ENCODE data around the gene FIBCD1. TPM values are rescaled to one million over a fixed set of nuclear protein-coding genes. Genes with fewer than 3 reads are reported as not detected.

The FIBCD1 gene
- total RNA-seq, 2 experiments from 2014 or later = not detected

DNA sequence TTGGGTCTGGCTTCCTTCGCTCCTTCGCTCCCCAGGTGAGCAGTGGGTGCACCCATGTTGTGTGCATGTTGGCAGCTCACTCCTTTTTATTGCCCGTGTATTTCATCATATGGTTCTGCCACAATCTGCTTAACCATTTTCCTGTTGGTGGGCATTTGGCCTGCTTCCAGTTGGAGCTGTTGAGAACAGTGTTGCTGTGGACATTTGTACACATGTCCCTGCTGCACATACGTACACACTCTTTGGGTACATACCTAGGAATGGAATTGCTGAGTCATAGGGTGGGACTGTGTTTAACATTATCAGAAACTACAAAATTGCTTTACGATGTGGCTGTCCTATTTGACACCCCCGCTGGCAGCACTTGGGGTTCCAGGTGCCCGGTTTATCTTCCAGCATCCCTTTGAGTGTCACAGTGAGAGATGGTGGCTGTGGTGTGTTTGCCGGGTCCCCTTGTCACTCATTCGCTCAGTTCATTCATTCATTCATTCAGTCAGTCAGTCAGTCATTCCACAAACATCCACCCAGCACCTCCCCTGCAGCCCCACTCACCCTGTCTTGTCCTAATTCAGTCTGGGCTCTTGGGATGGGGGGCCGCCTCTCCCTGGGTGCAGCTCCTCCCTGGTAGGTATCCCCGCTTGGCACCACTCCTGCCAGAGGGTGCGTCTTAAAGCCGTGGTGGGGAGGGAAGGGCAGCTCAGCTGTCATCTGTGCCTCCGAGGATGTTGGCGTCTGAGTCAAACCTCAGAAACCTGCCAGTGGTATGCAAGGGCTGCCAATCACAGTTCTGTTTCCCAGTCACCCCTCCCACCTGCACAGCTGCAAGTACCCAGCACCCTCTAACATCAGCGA, 7.9 kb upstream of the FIBCD1 start:
- H3K9me3 ChIP-seq (ENCODE audit: low read length) = no peaks in the 10 kb centered on the region
- no peaks in the 10 kb centered on the region for H3K4me1 ChIP-seq (ENCODE audit: insufficient read depth, low read length, poor library complexity, severe bottlenecking)
- CTCF ChIA-PET (ENCODE audit: unreplicated experiment) = no interaction called here
- H4K20me1 ChIP-seq (ENCODE audit: insufficient read depth, low read length) = no peaks in the 10 kb centered on the region
- DNase-seq (ENCODE audit: low spot score) = no peak
- no TSS peak for BruUV-seq (replicated peaks)
- POLR2A ChIA-PET = interaction anchor here (0.7 kb wide), 1 partner anchor 92 kb away, joined by 3 read pairs; no protein-coding TSS in a partner anchor
- intact Hi-C loops (cut with micrococcal nuclease; ENCODE audit: unreplicated experiment) = no loop called here
- H3K27ac ChIP-seq (ENCODE audit: low read depth, low read length, poor library complexity, severe bottlenecking) = no peak overlapping the region
- no peak overlapping the region for H3K4me3 ChIP-seq (ENCODE audit: low read depth, low read length, poor library complexity, severe bottlenecking)
- no peaks in the 10 kb centered on the region for H3K9me2 ChIP-seq (ENCODE audit: insufficient read depth, low read length)
- H3K79me2 ChIP-seq (ENCODE audit: insufficient read depth, low read depth, low read length) = no peaks in the 10 kb centered on the region
- no peak overlapping the region for H2AFZ ChIP-seq (ENCODE audit: low read length)
- TF ChIP-seq, protein P1, sequence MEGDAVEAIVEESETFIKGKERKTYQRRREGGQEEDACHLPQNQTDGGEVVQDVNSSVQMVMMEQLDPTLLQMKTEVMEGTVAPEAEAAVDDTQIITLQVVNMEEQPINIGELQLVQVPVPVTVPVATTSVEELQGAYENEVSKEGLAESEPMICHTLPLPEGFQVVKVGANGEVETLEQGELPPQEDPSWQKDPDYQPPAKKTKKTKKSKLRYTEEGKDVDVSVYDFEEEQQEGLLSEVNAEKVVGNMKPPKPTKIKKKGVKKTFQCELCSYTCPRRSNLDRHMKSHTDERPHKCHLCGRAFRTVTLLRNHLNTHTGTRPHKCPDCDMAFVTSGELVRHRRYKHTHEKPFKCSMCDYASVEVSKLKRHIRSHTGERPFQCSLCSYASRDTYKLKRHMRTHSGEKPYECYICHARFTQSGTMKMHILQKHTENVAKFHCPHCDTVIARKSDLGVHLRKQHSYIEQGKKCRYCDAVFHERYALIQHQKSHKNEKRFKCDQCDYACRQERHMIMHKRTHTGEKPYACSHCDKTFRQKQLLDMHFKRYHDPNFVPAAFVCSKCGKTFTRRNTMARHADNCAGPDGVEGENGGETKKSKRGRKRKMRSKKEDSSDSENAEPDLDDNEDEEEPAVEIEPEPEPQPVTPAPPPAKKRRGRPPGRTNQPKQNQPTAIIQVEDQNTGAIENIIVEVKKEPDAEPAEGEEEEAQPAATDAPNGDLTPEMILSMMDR (conservative IDR thresholded peaks at IDR 0.05; ENCODE audit: low read length) = no peak
- TF ChIP-seq EZH2phosphoT487 (IDR thresholded peaks at IDR 0.05; ENCODE audit: borderline replicate concordance, low read depth, low read length) = no peak
- no peaks in the 10 kb centered on the region for H3K36me3 ChIP-seq (ENCODE audit: insufficient read depth, low read length)
- no peak overlapping the region for H3K4me2 ChIP-seq (ENCODE audit: low read length)

DNA sequence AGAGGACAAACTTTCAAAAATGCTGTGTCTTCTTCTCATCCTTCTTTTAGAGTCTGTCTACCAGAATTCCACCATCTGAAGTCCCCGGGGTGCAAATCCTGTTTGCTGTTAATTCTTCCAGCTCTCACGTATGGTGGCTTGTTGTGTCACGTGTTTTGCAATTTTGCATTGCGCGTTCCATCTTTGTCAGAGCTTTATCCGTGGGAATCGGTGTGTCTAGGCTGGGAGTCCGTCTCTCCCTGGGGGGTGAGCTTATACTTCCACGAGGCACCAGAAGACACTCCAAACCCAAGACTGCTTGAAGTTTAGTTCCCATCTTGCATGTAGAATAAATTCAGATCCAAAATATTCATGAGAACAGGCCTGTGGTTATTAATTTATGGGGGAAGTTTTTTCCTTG, 6.1 kb upstream of the FIBCD1 start:
- Histone ChIP-seq H3K9me3 (ENCODE audit: low read length) (no peaks in the 10 kb centered on the region), H4K20me1 (ENCODE audit: insufficient read depth, low read length) (no peaks in the 10 kb centered on the region)
- intact Hi-C loops (cut with micrococcal nuclease; ENCODE audit: unreplicated experiment) = no loop called here

More for the DNA sequence above, 6.1 kb upstream of the FIBCD1 start:
- Histone ChIP-seq H3K4me1 (ENCODE audit: insufficient read depth, low read length, poor library complexity, severe bottlenecking) (no peaks in the 10 kb centered on the region), H3K9me2 (ENCODE audit: insufficient read depth, low read length) (no peaks in the 10 kb centered on the region), H3K4me3 (ENCODE audit: low read depth, low read length, poor library complexity, severe bottlenecking) (no peak overlapping the region), H3K36me3 (ENCODE audit: insufficient read depth, low read length) (no peaks in the 10 kb centered on the region), H2AFZ (ENCODE audit: low read length) (no peak overlapping the region), H3K4me2 (ENCODE audit: low read length) (no peak overlapping the region), H3K27ac (ENCODE audit: low read depth, low read length, poor library complexity, severe bottlenecking) (no peak overlapping the region), H3K79me2 (ENCODE audit: insufficient read depth, low read depth, low read length) (no peaks in the 10 kb centered on the region)
- no peak for TF ChIP-seq EZH2phosphoT487 (IDR thresholded peaks at IDR 0.05; ENCODE audit: borderline replicate concordance, low read depth, low read length)
- TF ChIP-seq, protein P1 (conservative IDR thresholded peaks at IDR 0.05; ENCODE audit: low read length) = no peak
- POLR2A ChIA-PET = no interaction called here
- DNase-seq (ENCODE audit: low spot score) = no peak
- CTCF ChIA-PET (ENCODE audit: unreplicated experiment) = no interaction called here
- no TSS peak for BruUV-seq (replicated peaks)

Data from OCI-LY7 (cell line).